Measurements from ENCODE around the gene TM4SF5. TPM values are rescaled to one million over a fixed set of nuclear protein-coding genes. Genes with fewer than 3 reads are reported as not detected.

The TM4SF5 gene
- total RNA-seq, 1 donor from 2014 or later, result not detected

Other genes starting within 250 kb of the TM4SF5 start
- 24.2 and 31.7 TPM in 2 replicates for gene MYBBP1A, start 216.5 kb upstream of the TM4SF5 start, total RNA-seq
- not detected in 2 replicates for gene GGT6, start 211.3 kb upstream of the TM4SF5 start, total RNA-seq
- not detected in 2 replicates for gene SMTNL2, start 187.4 kb upstream of the TM4SF5 start, total RNA-seq
- not detected in 2 replicates for gene ALOX15, start 130.2 kb upstream of the TM4SF5 start, total RNA-seq
- 7.6 and 9.1 TPM in 2 replicates for gene PELP1, start 67.7 kb upstream of the TM4SF5 start, total RNA-seq
- 4.2 and 4.8 TPM in 2 replicates for gene ARRB2, start 61.3 kb upstream of the TM4SF5 start, total RNA-seq
- 9.2 and 11.1 TPM in 2 replicates for gene MED11, start 40.5 kb upstream of the TM4SF5 start, total RNA-seq
- gene ZMYND15, start 32.1 kb upstream of the TM4SF5 start, total RNA-seq, result under 0.01 TPM in 1 of 2 replicates, not detected in the other
- gene CXCL16, start 32.0 kb upstream of the TM4SF5 start, total RNA-seq, result 1.1 and 1.6 TPM in 2 replicates
- gene VMO1, start 14.5 kb downstream of the TM4SF5 start, total RNA-seq, result 0.22 TPM in 1 of 2 replicates, not detected in the other
- not detected in 2 replicates for gene GLTPD2, start 17.1 kb downstream of the TM4SF5 start, total RNA-seq
- 182 and 183 TPM in 2 replicates for gene PSMB6, start 24.3 kb downstream of the TM4SF5 start, total RNA-seq
- 23.8 TPM in 2 replicates for gene PLD2, start 35.3 kb downstream of the TM4SF5 start, total RNA-seq
- gene MINK1, start 61.5 kb downstream of the TM4SF5 start, total RNA-seq, result 17.9 and 26.0 TPM in 2 replicates
- gene C17orf107, start 127.7 kb downstream of the TM4SF5 start, total RNA-seq, result 0.44 and 1.6 TPM in 2 replicates
- 0.65 and 1.4 TPM in 2 replicates for gene CHRNE, start 131.2 kb downstream of the TM4SF5 start, total RNA-seq
- gene GP1BA, start 160.4 kb downstream of the TM4SF5 start, total RNA-seq, result not detected in 2 replicates
- gene SLC25A11, start 168.2 kb downstream of the TM4SF5 start, total RNA-seq, result 38.4 and 57.3 TPM in 2 replicates
- gene RNF167, start 168.4 kb downstream of the TM4SF5 start, total RNA-seq, result 13.5 and 23.2 TPM in 2 replicates
- 280 and 359 TPM in 2 replicates for gene PFN1, start 176.6 kb downstream of the TM4SF5 start, total RNA-seq
- gene ENO3, start 179.2 kb downstream of the TM4SF5 start, total RNA-seq, result 1.1 and 2.6 TPM in 2 replicates
- gene SPAG7, start 195.9 kb downstream of the TM4SF5 start, total RNA-seq, result 47.3 and 51.2 TPM in 2 replicates
- gene CAMTA2, start 215.8 kb downstream of the TM4SF5 start, total RNA-seq, result 2.6 and 7.9 TPM in 2 replicates
- 0.22 and 0.40 TPM in 2 replicates for gene INCA1, start 225.6 kb downstream of the TM4SF5 start, total RNA-seq
- 56.0 and 78.2 TPM in 2 replicates for gene KIF1C, start 226.1 kb downstream of the TM4SF5 start, total RNA-seq

All from lung microvascular endothelial cell (primary cell).